ENCODE data around the gene TECTB. TPM values are rescaled to one million over a fixed set of nuclear protein-coding genes. Genes with fewer than 3 reads are reported as not detected.

Gene TECTB
- total and polyA plus RNA-seq, 9 of the 15 experiments (the other 6 are each of a cell fraction or from before 2014, with no cell fraction given) = not detected

- TF ChIP-seq TCF3 (CRISPR knock-in tag; IDR thresholded peaks at IDR 0.05) = no peak
- TF ChIP-seq, protein P1, sequence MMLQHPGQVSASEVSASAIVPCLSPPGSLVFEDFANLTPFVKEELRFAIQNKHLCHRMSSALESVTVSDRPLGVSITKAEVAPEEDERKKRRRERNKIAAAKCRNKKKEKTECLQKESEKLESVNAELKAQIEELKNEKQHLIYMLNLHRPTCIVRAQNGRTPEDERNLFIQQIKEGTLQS (IDR thresholded peaks at IDR 0.05) = no peak
- TF ChIP-seq, protein P1 (CRISPR knock-in tag; conservative IDR thresholded peaks at IDR 0.05) = no peak
- TF ChIP-seq NFRKB (IDR thresholded peaks at IDR 0.05; ENCODE audit: low read depth) = no peak
- TF ChIP-seq ZNF184 (CRISPR knock-in tag; IDR thresholded peaks at IDR 0.05) = no peak
- no peak for TF ChIP-seq TAF9B (IDR thresholded peaks at IDR 0.05; ENCODE audit: partially characterized antibody)
- TF ChIP-seq, protein P2, sequence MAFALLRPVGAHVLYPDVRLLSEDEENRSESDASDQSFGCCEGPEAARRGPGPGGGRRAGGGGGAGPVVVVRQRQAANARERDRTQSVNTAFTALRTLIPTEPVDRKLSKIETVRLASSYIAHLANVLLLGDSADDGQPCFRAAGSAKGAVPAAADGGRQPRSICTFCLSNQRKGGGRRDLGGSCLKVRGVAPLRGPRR (CRISPR knock-in tag; IDR thresholded peaks at IDR 0.05) = no peak
- no peak for TF ChIP-seq MNT (conservative IDR thresholded peaks at IDR 0.05)
- TF ChIP-seq, protein P3, sequence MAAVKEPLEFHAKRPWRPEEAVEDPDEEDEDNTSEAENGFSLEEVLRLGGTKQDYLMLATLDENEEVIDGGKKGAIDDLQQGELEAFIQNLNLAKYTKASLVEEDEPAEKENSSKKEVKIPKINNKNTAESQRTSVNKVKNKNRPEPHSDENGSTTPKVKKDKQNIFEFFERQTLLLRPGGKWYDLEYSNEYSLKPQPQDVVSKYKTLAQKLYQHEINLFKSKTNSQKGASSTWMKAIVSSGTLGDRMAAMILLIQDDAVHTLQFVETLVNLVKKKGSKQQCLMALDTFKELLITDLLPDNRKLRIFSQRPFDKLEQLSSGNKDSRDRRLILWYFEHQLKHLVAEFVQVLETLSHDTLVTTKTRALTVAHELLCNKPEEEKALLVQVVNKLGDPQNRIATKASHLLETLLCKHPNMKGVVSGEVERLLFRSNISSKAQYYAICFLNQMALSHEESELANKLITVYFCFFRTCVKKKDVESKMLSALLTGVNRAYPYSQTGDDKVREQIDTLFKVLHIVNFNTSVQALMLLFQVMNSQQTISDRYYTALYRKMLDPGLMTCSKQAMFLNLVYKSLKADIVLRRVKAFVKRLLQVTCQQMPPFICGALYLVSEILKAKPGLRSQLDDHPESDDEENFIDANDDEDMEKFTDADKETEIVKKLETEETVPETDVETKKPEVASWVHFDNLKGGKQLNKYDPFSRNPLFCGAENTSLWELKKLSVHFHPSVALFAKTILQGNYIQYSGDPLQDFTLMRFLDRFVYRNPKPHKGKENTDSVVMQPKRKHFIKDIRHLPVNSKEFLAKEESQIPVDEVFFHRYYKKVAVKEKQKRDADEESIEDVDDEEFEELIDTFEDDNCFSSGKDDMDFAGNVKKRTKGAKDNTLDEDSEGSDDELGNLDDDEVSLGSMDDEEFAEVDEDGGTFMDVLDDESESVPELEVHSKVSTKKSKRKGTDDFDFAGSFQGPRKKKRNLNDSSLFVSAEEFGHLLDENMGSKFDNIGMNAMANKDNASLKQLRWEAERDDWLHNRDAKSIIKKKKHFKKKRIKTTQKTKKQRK (IDR thresholded peaks at IDR 0.05; ENCODE audit: borderline replicate concordance, low read depth, low read length) = no peak
- TF ChIP-seq ETV1 (tag; conservative IDR thresholded peaks at IDR 0.05; ENCODE audit: low read depth) = no peak
Measured at GRCh38 chr10:112235920-112236319, 47.3 kb upstream of the TECTB start (continued).
